Choroid plexus epithelial cell (primary cell): ENCODE measurements around the gene NME7.
A peak's percentile ranks its signal among the peaks of the same experiment; 100 is the strongest.

ENCODE experiments used
- DNase-seq: peaks from one replicate; pipeline ENCODE4 v3.0.0-alpha.2; 2010; ENCODE audit warnings: low read depth
- H3K4me3 ChIP-seq: 2 replicates; pipeline ENCODE4 v1.5.1; 2011; ENCODE audit warnings: low read depth, mild to moderate bottlenecking, control low read depth, low read length, moderate library complexity
- CTCF ChIP-seq: conservative IDR thresholded peaks from 2 replicates; pipeline ENCODE4 v1.5.1; 2011; ENCODE audit warnings: low read depth, mild to moderate bottlenecking, control low read depth, inconsistent platforms, low read length, moderate library complexity

Gene NME7

GRCh38 chr1:169105434-169106094, 262.0 kb downstream of the NME7 start:
- peak overlapping the region; percentile 87 for H3K4me3 ChIP-seq
- no peak for DNase-seq
- TF ChIP-seq CTCF, result no peak

DNA sequence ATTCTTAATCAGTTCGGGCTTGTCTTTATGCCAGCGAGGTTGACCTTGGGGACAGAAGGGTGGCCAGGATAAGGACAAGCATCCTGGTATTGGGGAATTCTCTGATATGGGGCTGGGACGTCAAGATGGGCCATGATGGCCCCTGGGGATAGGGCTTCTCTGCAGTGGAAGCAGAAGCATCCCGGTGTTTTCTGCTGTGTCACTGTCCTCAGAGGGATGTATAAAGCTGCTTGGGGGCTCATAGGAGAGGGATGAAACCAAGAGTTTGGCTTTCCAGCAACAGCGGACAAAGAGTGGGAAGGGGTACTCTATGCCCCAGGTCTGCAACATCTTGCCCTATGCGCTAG, 262.5 kb downstream of the NME7 start:
- TF ChIP-seq CTCF, result no peak
- DNase-seq, result no peak
- no peak overlapping the region for H3K4me3 ChIP-seq

GRCh38 chr1:169103480-169103893, 264.1 kb downstream of the NME7 start:
- no peak overlapping the region for H3K4me3 ChIP-seq

DNA sequence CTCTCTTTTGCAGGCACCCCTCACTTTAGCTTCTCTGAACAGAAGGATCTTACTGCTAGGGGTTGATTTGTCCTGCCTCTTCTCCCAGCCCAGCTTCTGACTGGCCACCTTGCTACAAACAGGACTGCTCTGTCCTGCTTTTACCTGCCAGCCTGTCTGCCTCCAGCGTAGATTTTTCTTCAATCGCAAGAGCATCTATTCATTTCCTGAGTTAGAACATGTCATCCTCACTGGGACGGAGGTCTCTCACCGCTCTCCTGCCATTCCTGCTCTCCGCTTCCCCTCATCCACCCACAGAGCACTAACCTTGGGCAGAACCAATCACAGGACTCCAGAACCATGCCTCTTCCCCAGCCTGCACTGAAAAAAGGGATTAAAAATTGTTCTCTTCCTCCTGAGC, 264.6 kb downstream of the NME7 start:
- DNase-seq, result no peak
- no peak for TF ChIP-seq CTCF
- H3K4me3 ChIP-seq, result no peak overlapping the region

More at GRCh38 chr1:169103480-169103893, 264.1 kb downstream of the NME7 start:
- no peak for TF ChIP-seq CTCF
- no peak for DNase-seq

GRCh38 chr1:169102567-169102966, 265.0 kb downstream of the NME7 start:
- peak; percentile 92 for DNase-seq

DNA sequence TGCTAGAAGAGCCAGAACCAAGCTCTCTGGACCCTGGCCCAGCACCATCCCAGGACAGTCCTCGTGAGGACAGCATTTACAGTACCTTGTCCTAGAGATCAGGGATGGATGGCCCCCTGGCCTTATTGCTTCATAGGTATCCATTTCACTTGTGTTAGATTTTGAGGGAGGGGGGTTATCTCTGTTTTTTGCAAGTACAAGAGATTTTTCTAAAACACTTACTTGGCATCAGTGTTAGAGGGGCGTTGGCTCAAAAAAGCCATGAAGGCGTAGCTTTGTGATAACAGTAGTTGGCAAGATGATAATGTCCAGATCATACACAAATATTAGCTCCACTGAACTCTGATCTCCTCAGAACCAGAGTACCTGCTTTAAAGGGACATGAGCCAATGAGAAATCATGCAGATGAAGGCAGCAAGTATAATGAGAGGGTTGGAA, 266.9 kb downstream of the NME7 start:
- no peak for TF ChIP-seq CTCF
- DNase-seq, result no peak
- H3K4me3 ChIP-seq, result no peak overlapping the region

More at GRCh38 chr1:169102567-169102966, 265.0 kb downstream of the NME7 start:
- H3K4me3 ChIP-seq, result no peak overlapping the region
- peak; percentile 0 for TF ChIP-seq CTCF

DNA sequence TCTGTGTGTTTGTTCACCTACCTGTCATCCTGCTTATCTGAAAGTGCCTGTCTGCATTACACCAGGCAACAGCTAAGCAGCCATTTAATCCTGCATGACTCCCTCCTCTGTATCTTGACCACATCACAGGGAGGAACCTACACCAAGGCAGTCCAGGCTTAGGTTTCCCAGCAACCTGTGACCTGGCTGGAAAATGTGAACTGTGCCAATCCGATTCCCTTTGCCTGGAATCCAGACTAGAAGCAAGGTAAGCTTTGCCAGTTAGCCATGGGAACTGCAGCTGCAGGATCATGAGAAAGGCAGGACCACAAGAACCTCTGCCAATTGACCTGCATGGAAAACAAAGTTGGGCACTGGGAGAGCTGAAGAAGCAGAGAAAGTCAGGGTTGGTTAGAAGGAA, 267.4 kb downstream of the NME7 start:
- DNase-seq, result no peak

More for the DNA sequence above, 267.4 kb downstream of the NME7 start:
- no peak overlapping the region for H3K4me3 ChIP-seq
- no peak for TF ChIP-seq CTCF
